HG02970 (cell line): ENCODE measurements around the gene ANAPC4.

Experiments
- ATAC-seq: cut with Tn5 transposase; IDR thresholded peaks from one replicate; pipeline ENCODE4 v1.9.1; 2021; ENCODE audit warnings: mild to moderate bottlenecking, moderate library complexity, moderate number of reproducible peaks; ENCODE audit not compliant: unreplicated experiment, low FRiP score

ANAPC4 gene

GRCh38 chr4:25430630-25431029 is 53.6 kb downstream of the ANAPC4 start:
- no peak for ATAC-seq

- ATAC-seq = no peak
These were observed 57.1 kb downstream of the ANAPC4 start for GRCh38 chr4:25433966-25434827.

GRCh38 chr4:25437926-25438325 is 60.9 kb downstream of the ANAPC4 start:
- ATAC-seq = no peak

GRCh38 chr4:25439918-25440477 is 62.9 kb downstream of the ANAPC4 start:
- peak; percentile 64 for ATAC-seq

GRCh38 chr4:25440478-25441030 is 63.5 kb downstream of the ANAPC4 start:
- no peak for ATAC-seq

- ATAC-seq = no peak
These were observed 64.6 kb downstream of the ANAPC4 start for GRCh38 chr4:25441519-25442117.

- no peak for ATAC-seq
These were observed 65.8 kb downstream of the ANAPC4 start for GRCh38 chr4:25442863-25443307.

GRCh38 chr4:25443851-25444250 is 66.8 kb downstream of the ANAPC4 start:
- no peak for ATAC-seq

GRCh38 chr4:25446611-25447010 is 69.5 kb downstream of the ANAPC4 start:
- no peak for ATAC-seq

GRCh38 chr4:25448379-25449109 is 71.5 kb downstream of the ANAPC4 start:
- no peak for ATAC-seq

GRCh38 chr4:25449270-25449669 is 72.2 kb downstream of the ANAPC4 start:
- no peak for ATAC-seq

- ATAC-seq = no peak
These were observed 72.6 kb downstream of the ANAPC4 start for GRCh38 chr4:25449688-25450087.

- no peak for ATAC-seq
These were observed 73.4 kb downstream of the ANAPC4 start for GRCh38 chr4:25450491-25450901.

- no peak for ATAC-seq
These were observed 74.6 kb downstream of the ANAPC4 start for GRCh38 chr4:25451676-25452075.

GRCh38 chr4:25452081-25452480 is 75.0 kb downstream of the ANAPC4 start:
- no peak for ATAC-seq

- no peak for ATAC-seq
These were observed 77.4 kb downstream of the ANAPC4 start for GRCh38 chr4:25454476-25454875.

- no peak for ATAC-seq
These were observed 80.1 kb downstream of the ANAPC4 start for GRCh38 chr4:25457053-25457715.

- no peak for ATAC-seq
These were observed 90.1 kb downstream of the ANAPC4 start for GRCh38 chr4:25466966-25467697.

GRCh38 chr4:25467843-25468242 is 90.8 kb downstream of the ANAPC4 start:
- no peak for ATAC-seq
